Coronary artery (tissue), 2 donors: ENCODE data around the gene KISS1.

Experiments used
- DNase-seq: peaks from one replicate; pipeline ENCODE4 v3.0.0-alpha.2; 2017; ENCODE audit warnings: low spot score
- H3K27ac ChIP-seq, 2 donors: fragments of 200-600 bp; sonication (generic); one replicate each; pipeline ENCODE4 v1.5.1; 2016 to 2019
- H3K4me3 ChIP-seq: fragments of 200-600 bp; sonication (generic); 2 replicates; pipeline ENCODE4 v1.5.1; 2016; ENCODE audit warnings: mild to moderate bottlenecking, moderate library complexity
- TF ChIP-seq, protein P1 (sequence below): fragments of 200-600 bp; sonication (generic); IDR thresholded peaks from one replicate; pipeline ENCODE4 v1.5.1; 2019; ENCODE audit warnings: antibody characterized with exemption

The KISS1 gene

DNA sequence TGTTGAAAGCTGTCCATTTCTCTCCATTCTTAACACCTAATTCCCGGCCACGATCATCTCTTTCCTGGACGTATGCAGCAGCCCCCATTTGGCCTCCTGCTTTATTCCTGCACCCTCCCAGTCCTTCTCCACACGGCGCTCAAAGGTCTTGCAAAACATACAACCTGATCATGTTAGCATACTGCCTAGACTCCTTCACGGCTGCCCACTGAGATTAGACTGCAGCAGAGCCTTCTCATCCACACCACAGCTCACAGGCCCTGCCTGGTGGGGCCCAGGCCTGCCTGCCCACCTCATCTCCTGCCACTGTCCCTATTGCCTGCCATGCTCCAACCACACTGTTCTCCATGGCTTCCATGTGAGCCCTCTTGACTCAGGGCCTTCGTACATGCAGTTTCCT is 14.8 kb upstream of the KISS1 start:
- peak; percentile 40 for DNase-seq
- TF ChIP-seq, protein P1, sequence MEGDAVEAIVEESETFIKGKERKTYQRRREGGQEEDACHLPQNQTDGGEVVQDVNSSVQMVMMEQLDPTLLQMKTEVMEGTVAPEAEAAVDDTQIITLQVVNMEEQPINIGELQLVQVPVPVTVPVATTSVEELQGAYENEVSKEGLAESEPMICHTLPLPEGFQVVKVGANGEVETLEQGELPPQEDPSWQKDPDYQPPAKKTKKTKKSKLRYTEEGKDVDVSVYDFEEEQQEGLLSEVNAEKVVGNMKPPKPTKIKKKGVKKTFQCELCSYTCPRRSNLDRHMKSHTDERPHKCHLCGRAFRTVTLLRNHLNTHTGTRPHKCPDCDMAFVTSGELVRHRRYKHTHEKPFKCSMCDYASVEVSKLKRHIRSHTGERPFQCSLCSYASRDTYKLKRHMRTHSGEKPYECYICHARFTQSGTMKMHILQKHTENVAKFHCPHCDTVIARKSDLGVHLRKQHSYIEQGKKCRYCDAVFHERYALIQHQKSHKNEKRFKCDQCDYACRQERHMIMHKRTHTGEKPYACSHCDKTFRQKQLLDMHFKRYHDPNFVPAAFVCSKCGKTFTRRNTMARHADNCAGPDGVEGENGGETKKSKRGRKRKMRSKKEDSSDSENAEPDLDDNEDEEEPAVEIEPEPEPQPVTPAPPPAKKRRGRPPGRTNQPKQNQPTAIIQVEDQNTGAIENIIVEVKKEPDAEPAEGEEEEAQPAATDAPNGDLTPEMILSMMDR, result no peak

DNA sequence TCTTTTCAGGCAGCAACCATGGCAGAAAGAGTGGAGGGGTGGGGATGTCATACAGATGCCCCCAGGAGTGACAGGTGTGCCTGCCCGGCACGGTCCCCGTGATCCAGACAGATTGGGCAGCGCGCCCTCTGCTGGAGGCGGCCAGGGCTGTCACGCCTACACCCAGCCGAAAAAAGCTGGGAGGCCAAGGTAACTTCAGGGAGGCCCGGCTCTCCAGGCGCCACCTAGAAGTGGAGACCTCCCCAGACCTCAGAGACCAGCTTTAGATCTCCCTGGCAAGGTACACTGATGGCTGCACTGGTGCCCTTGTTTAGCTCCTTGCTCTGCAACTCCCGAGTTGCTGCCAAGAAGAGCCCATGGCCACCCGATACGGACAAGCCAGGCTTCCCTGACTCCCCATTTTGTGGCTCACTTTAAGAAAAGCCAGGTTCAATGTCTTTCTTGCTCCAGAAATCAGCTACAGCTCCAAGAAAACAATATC is 10.9 kb upstream of the KISS1 start:
- TF ChIP-seq, protein P1, result peak; percentile 91
- Histone ChIP-seq H3K27ac (no peak overlapping the region), H3K4me3 (no peak overlapping the region)
- DNase-seq, result peak; percentile 75

More for the DNA sequence above, 14.8 kb upstream of the KISS1 start:
- H3K4me3 ChIP-seq, result no peak overlapping the region
- no peak overlapping the region for H3K27ac ChIP-seq

DNA sequence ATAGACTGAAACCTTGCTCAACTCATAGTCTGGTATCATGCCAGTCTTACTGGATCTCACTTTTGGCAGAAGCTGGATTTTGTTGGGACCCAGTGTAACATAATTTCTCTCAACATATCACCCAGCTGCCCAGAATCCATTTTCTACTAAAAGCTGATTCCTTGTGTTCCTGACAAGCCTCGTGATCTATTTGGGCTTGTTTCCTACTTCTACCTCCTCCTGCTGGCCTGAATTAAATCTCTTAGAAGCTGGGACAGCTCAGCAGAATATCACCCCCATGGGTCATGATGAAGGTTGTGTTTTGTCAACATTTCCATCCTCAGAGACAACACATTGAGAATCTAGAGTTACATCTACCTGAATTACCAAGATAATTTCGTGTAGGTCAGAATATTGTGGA is 9.8 kb upstream of the KISS1 start:
- TF ChIP-seq, protein P1, result no peak
- DNase-seq, result no peak
- H3K4me3 ChIP-seq, result no peak overlapping the region
- no peak overlapping the region for H3K27ac ChIP-seq

DNA sequence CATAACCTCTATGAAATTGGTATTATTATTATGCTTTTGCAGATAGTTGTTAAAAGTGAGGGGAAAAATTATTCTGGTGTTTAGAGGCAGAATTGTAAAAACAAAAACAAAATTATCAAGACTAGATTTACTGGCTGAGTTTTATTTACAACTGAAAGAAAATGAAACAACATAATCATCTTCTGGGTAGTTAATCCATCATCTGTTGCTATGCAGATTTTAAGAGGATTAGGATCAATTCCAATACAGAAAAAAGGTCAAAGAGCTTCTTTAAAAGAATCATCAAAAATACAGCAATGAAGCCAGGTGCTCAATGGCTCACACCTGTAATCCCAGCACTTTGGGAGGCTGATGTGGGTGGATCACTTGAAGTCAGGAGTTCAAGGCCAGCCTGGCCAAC is 9.2 kb upstream of the KISS1 start:
- no peak overlapping the region for H3K4me3 ChIP-seq
- DNase-seq, result no peak
- TF ChIP-seq, protein P1, result no peak
- no peak overlapping the region for H3K27ac ChIP-seq

DNA sequence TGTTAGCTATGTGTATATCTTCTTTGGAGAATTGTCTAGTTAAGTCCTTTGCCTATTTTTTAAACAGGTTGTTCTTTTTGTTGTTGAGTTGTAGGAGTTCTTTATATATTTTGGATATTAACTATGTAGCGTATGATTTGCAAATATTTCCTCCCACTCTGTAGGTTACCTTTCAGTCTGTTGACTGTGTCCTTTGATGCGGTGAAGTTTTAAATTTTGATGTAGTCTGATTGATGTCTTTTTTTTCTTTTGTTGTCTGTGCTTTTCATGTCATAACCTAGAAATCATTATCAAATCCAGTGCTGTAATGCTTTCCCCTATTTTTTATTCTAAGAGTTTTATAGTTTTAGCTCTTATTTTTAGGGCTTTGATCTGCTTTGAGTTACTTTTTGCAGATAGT is 8.7 kb upstream of the KISS1 start:
- Histone ChIP-seq H3K27ac (no peak overlapping the region), H3K4me3 (no peak overlapping the region)
- TF ChIP-seq, protein P1, result no peak
- DNase-seq, result no peak

DNA sequence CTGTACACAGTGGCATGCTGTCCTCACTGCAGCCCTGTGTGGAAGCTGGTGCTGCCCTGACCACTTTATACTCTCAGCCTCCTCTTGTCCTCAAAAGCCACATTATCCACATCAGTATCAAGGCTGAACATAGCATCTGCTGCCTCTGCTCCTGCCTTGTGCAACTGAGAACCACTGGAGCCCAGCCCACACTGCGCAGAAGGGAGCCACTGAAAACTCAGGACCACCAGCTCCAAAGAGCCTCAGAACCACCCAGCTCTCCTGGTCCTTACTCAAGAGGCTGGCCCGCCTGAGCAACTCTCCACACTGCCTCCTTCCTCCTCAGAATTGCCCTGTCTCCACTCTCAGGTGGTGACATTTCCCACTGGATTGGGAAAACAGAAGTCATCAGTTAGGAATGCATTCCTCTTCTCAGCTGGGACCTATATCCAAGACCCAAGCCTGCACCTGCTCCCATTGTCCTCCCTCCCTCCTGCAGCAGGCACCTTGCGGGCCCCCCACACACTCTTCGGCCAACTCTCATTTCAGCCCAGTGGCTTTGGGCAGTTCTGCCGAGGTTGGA is 7.0 kb upstream of the KISS1 start:
- DNase-seq, result no peak
- TF ChIP-seq, protein P1, result no peak
- Histone ChIP-seq H3K27ac (no peak overlapping the region), H3K4me3 (no peak overlapping the region)

DNA sequence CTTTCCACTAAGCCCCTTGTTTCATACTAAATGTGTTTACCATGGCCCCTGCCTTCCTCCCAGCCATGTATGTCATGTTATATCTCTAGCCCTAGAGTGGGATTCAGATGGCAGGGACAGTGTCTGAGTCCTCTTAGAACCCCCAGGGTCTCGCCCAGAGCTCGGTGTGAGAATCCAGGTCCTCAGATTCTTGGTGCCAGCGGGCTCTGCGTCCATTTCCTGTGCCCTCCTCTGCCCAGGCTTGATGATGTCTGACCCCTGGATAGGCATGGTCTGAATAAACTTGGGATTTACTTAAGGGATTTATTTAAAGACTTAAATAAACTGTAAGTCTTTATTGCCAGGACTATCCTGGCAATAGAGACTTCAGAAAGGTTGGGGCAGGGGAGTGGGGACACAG is 6.2 kb upstream of the KISS1 start:
- TF ChIP-seq, protein P1, result no peak
- no peak overlapping the region for H3K27ac ChIP-seq
- no peak for DNase-seq
- no peak overlapping the region for H3K4me3 ChIP-seq
